ENCODE data around the gene SORCS2.

The SORCS2 gene

DNA sequence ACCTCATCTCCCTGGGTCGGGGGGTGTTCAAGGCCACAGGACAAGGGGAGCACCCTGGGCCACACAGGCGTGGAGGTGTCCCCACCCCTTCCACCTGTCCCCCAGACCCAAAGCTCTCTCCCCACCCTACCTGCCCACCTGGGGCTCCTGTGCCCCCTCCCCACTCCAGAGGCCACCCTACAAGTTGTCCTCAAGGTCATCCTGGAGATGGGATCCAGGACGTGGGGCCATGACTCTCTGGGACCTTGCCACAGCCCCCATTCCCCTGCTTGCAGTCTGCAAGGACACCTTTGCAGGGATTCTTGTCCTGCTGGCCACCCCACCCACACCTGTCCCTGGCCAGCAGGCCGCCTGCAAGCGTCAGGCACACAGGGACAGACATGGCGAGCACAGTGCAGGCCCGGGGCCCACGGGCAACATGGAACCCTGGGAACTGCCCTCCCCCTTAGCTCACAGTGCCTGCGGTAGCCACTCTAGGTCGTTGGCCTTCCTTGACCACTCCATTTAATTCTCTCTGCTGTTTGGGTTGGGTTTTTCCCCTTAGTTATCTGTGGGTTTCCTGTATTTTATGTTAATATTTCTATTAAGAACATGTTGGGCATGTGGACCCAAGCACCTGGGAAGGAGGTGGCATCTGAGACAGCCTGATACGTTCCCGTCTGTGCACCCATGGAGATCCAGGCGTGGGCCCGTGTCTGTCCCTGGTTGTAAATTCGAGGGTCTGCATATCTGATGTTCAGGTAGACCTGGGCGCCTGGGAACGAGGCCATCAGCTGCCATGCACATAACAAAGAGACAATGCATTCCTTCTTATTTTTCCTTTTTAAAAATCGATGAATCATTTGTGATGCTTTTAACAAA, 549.8 kb downstream of the SORCS2 start:
- DNase-seq (ENCODE audit: low read depth, low spot score) = no peak
- H3K9ac ChIP-seq (ENCODE audit: insufficient read length, low read depth) = no peak overlapping the region
- H3K27me3 ChIP-seq (ENCODE audit: insufficient read depth, insufficient read length) = peaks cover 4% of the 10 kb centered on the region
- peaks cover under 1% of the 10 kb centered on the region for H3K4me1 ChIP-seq (ENCODE audit: insufficient read depth, insufficient read length)
- TF ChIP-seq ZNF274 (IDR thresholded peaks at IDR 0.05; ENCODE audit: low read depth, low read length) = no peak
- H3K36me3 ChIP-seq (ENCODE audit: insufficient read depth, insufficient read length, low read length) = no peaks in the 10 kb centered on the region
- no peak overlapping the region for H3K4me3 ChIP-seq (ENCODE audit: insufficient read length, low read depth)
- no peaks in the 10 kb centered on the region for H3K9me3 ChIP-seq (ENCODE audit: insufficient read depth, low read length)

DNA sequence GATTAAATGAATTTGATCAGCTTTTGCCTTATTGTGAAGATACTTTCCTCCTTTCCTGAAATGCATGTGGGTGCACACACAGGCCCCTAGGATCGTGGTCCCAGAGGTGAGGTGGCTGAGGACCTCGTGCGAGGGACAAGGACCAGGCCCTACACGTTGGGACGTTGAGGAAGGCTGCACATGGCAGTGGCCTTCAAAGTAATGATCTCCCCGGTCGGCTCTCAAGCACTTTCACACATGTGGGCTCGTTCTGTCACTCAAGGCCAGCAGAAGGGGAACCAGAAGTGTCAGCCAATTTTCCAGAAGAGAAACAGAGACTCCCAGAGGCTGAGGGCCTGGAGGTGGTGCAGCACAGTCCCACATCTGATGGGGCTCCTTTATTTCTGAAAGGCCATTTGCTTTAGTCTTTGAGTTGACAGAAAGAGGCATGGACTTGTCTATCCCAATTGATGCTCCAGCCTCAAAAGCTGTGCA, 550.5 kb downstream of the SORCS2 start:
- peaks cover 4% of the 10 kb centered on the region for H3K27me3 ChIP-seq (ENCODE audit: insufficient read depth, insufficient read length)
- H3K9me3 ChIP-seq (ENCODE audit: insufficient read depth, low read length) = no peaks in the 10 kb centered on the region
- H3K4me1 ChIP-seq (ENCODE audit: insufficient read depth, insufficient read length) = peaks cover 3% of the 10 kb centered on the region
- no peak overlapping the region for H3K9ac ChIP-seq (ENCODE audit: insufficient read length, low read depth)
- no peak for DNase-seq (ENCODE audit: low read depth, low spot score)
- no peak overlapping the region for H3K4me3 ChIP-seq (ENCODE audit: insufficient read length, low read depth)
- no peak for TF ChIP-seq YY1 (IDR thresholded peaks at IDR 0.05; ENCODE audit: insufficient read depth, insufficient read length)
- no peak for TF ChIP-seq ZNF274 (IDR thresholded peaks at IDR 0.05; ENCODE audit: low read depth, low read length)
- no peak for TF ChIP-seq SUZ12 (IDR thresholded peaks at IDR 0.05; ENCODE audit: extremely low read depth, insufficient read depth, insufficient read length)
- no peaks in the 10 kb centered on the region for H3K36me3 ChIP-seq (ENCODE audit: insufficient read depth, insufficient read length, low read length)

DNA sequence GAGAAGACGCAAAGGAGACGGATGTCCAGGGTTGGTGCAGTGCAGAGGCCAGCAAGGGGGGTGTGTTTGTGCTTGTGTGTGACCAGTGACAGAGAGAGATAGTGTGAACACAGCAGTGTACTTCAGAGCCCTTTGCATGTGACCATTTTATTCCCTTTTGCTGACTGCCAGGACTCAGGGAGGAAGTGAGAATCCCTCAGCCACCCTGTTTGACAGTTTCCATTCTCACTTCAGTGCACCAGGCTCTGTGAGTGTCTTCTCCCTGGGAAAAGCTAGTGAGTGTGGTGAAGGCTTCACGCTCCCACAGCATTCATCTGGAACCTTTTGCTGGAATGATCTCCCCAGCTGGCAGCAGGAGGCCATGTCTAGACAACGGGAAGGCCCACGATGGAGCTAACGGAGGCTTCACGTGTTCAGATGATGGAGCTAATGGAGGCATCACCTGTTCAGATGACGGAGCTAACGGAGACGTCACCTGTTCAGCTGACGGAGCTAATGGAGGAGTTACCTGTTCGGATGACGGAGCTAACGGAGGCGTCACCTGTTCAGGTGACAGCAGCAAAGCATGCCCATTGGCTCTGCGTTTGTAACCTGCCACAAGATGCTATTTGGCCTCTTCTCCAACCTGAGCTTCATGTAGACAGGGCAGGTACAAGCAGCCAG, 551.9 kb downstream of the SORCS2 start:
- DNase-seq (ENCODE audit: low read depth, low spot score) = no peak
- Histone ChIP-seq H3K4me1 (ENCODE audit: insufficient read depth, insufficient read length) (peaks cover 3% of the 10 kb centered on the region), H3K27me3 (ENCODE audit: insufficient read depth, insufficient read length) (peaks cover 4% of the 10 kb centered on the region), H3K9ac (ENCODE audit: insufficient read length, low read depth) (no peak overlapping the region), H3K9me3 (ENCODE audit: insufficient read depth, low read length) (no peaks in the 10 kb centered on the region), H3K4me3 (ENCODE audit: insufficient read length, low read depth) (no peak overlapping the region), H3K36me3 (ENCODE audit: insufficient read depth, insufficient read length, low read length) (no peaks in the 10 kb centered on the region)
- TF ChIP-seq ZNF274 (IDR thresholded peaks at IDR 0.05; ENCODE audit: low read depth, low read length) (no peak), YY1 (IDR thresholded peaks at IDR 0.05; ENCODE audit: insufficient read depth, insufficient read length) (no peak)

DNA sequence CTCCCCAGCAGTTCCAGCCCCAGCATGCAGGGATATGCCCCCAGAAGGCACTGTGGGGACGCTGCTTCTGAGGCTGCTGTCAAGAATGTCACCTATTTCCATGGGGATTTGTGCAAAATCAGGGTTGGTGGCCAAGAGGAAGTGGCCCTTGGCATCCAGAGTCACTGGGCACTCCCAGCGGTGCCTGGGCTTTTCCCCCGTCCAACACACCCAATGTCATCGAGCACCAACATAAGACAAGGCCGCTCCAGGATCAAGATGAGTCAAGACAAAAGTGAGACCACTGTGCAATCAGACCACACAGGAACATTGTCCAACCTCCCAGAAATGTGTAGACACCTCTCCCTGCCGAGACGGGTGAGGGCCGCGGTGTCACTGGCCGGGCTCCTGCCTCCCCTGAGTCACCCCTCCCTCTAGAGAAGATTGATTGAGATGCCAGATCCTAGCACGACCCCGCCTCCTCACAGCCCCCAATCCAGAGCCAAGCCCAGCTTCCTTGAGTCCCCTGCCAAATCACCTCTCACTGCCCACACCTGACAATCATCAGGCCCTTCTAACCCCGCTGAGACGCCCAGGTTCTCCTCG, 553.1 kb downstream of the SORCS2 start:
- TF ChIP-seq YY1 (IDR thresholded peaks at IDR 0.05; ENCODE audit: insufficient read depth, insufficient read length) (no peak), SUZ12 (IDR thresholded peaks at IDR 0.05; ENCODE audit: extremely low read depth, insufficient read depth, insufficient read length) (no peak), ZNF274 (IDR thresholded peaks at IDR 0.05; ENCODE audit: low read depth, low read length) (no peak)
- Histone ChIP-seq H3K4me1 (ENCODE audit: insufficient read depth, insufficient read length) (peaks cover 3% of the 10 kb centered on the region), H3K27me3 (ENCODE audit: insufficient read depth, insufficient read length) (peaks cover 4% of the 10 kb centered on the region), H3K9ac (ENCODE audit: insufficient read length, low read depth) (no peak overlapping the region), H3K36me3 (ENCODE audit: insufficient read depth, insufficient read length, low read length) (no peaks in the 10 kb centered on the region), H3K4me3 (ENCODE audit: insufficient read length, low read depth) (no peak overlapping the region), H3K9me3 (ENCODE audit: insufficient read depth, low read length) (no peaks in the 10 kb centered on the region)
- no peak for DNase-seq (ENCODE audit: low read depth, low spot score)

DNA sequence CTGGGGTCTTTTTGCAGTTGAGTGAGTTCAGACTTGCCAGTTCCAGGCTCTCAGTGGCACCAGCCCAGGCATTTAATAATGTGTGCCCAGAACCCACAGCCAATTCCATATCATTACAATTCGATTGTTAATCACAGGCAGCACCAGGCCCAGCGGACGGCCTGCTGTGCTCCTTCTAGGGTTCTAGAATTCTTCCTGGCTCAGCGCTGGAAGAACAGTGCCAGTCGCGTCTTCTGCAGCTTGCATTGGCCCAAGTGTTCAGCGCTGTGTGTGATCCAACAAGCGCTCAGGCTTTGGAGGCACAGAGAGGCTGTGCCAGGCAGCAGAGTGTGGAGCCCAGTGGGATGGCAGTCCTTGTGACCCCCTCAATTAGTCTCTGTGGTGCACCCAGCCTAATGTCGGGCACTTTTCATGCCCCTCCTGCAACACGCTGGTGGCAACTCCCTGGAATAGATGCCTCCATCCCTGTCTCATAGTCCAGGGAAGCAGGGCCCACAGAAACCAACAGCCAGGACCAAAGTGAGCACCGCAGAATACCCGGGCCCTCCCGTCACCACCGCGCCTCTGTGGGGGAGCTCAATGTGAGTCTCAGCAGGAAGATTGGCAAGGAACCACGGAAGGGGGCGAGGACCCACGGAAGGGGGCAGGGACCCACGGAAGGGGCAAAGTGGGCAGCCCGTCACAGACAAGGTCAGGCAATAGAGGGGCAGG, 554.2 kb downstream of the SORCS2 start:
- no peak for DNase-seq (ENCODE audit: low read depth, low spot score)
- no peaks in the 10 kb centered on the region for H3K9me3 ChIP-seq (ENCODE audit: insufficient read depth, low read length)
- H3K36me3 ChIP-seq (ENCODE audit: insufficient read depth, insufficient read length, low read length) = no peaks in the 10 kb centered on the region
- TF ChIP-seq ZNF274 (IDR thresholded peaks at IDR 0.05; ENCODE audit: low read depth, low read length) = no peak
- no peak for TF ChIP-seq YY1 (IDR thresholded peaks at IDR 0.05; ENCODE audit: insufficient read depth, insufficient read length)
- no peak for TF ChIP-seq SUZ12 (IDR thresholded peaks at IDR 0.05; ENCODE audit: extremely low read depth, insufficient read depth, insufficient read length)
- H3K9ac ChIP-seq (ENCODE audit: insufficient read length, low read depth) = no peak overlapping the region
- H3K27me3 ChIP-seq (ENCODE audit: insufficient read depth, insufficient read length) = peaks cover 4% of the 10 kb centered on the region
- no peak overlapping the region for H3K4me3 ChIP-seq (ENCODE audit: insufficient read length, low read depth)
- peaks cover 3% of the 10 kb centered on the region for H3K4me1 ChIP-seq (ENCODE audit: insufficient read depth, insufficient read length)

- no peaks in the 10 kb centered on the region for H3K9me3 ChIP-seq (ENCODE audit: insufficient read depth, low read length)
- DNase-seq (ENCODE audit: low read depth, low spot score) = no peak
- H3K4me1 ChIP-seq (ENCODE audit: insufficient read depth, insufficient read length) = peaks cover 3% of the 10 kb centered on the region
- TF ChIP-seq ZNF274 (IDR thresholded peaks at IDR 0.05; ENCODE audit: low read depth, low read length) = no peak
- no peak for TF ChIP-seq YY1 (IDR thresholded peaks at IDR 0.05; ENCODE audit: insufficient read depth, insufficient read length)
- TF ChIP-seq SUZ12 (IDR thresholded peaks at IDR 0.05; ENCODE audit: extremely low read depth, insufficient read depth, insufficient read length) = no peak
- no peak overlapping the region for H3K4me3 ChIP-seq (ENCODE audit: insufficient read length, low read depth)
- H3K27me3 ChIP-seq (ENCODE audit: insufficient read depth, insufficient read length) = peaks cover 4% of the 10 kb centered on the region
- H3K36me3 ChIP-seq (ENCODE audit: insufficient read depth, insufficient read length, low read length) = no peaks in the 10 kb centered on the region
- H3K9ac ChIP-seq (ENCODE audit: insufficient read length, low read depth) = no peak overlapping the region
Observed at GRCh38 chr4:7747062-7747385, 554.7 kb downstream of the SORCS2 start.

DNA sequence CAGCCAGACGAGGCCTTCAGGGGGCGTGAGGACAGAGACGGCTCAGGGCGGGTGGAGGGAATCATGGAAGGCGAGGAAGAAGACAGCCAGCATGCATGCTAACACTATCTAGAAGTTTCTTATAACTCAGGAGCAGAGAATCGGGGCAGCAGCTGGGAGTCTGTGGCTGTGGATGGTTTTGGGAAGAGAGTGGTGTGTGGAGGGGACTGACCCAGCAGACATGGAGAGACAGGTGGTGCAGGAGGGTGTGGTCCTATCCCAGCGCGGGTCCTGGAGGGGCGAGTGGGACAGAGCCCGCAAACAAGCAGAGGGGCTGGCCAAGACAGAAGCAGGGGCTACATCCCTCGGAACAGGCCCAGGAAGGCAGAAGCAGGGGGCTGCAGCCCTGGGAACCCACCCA, 555.2 kb downstream of the SORCS2 start:
- Histone ChIP-seq H3K27me3 (ENCODE audit: insufficient read depth, insufficient read length) (peaks cover 4% of the 10 kb centered on the region), H3K9me3 (ENCODE audit: insufficient read depth, low read length) (no peaks in the 10 kb centered on the region), H3K9ac (ENCODE audit: insufficient read length, low read depth) (no peak overlapping the region), H3K4me3 (ENCODE audit: insufficient read length, low read depth) (no peak overlapping the region), H3K4me1 (ENCODE audit: insufficient read depth, insufficient read length) (peaks cover 3% of the 10 kb centered on the region), H3K36me3 (ENCODE audit: insufficient read depth, insufficient read length, low read length) (no peaks in the 10 kb centered on the region)
- DNase-seq (ENCODE audit: low read depth, low spot score) = no peak
- TF ChIP-seq SUZ12 (IDR thresholded peaks at IDR 0.05; ENCODE audit: extremely low read depth, insufficient read depth, insufficient read length) (no peak), ZNF274 (IDR thresholded peaks at IDR 0.05; ENCODE audit: low read depth, low read length) (no peak), YY1 (IDR thresholded peaks at IDR 0.05; ENCODE audit: insufficient read depth, insufficient read length) (no peak)
